Keratinocyte (primary cell): ENCODE measurements around the gene FRMD6.

Experiments used
- EZH2 ChIP-seq: IDR thresholded peaks from one replicate; pipeline ENCODE4 v1.6.1; 2012; ENCODE audit warnings: inconsistent platforms, mild to moderate bottlenecking, low read length, moderate library complexity
- TF ChIP-seq, protein P1 (sequence below), 3 experiments: IDR thresholded peaks in 1 of 3; conservative IDR thresholded peaks in 1 of 3; optimal IDR thresholded peaks in 1 of 3; 2 replicates in 2 of 3; 3 replicates in 1 of 3; pipeline versions ENCODE3 to v1.5.1; 2011; ENCODE audit warnings: low read length in 3 of 3, mild to moderate bottlenecking in 3 of 3, moderate library complexity in 2 of 3, control low read depth in 1 of 3, inconsistent platforms in 1 of 3; ENCODE audit not compliant: insufficient read depth in 2 of 3; ENCODE audit errors: extremely low read depth in 1 of 3

DNA sequence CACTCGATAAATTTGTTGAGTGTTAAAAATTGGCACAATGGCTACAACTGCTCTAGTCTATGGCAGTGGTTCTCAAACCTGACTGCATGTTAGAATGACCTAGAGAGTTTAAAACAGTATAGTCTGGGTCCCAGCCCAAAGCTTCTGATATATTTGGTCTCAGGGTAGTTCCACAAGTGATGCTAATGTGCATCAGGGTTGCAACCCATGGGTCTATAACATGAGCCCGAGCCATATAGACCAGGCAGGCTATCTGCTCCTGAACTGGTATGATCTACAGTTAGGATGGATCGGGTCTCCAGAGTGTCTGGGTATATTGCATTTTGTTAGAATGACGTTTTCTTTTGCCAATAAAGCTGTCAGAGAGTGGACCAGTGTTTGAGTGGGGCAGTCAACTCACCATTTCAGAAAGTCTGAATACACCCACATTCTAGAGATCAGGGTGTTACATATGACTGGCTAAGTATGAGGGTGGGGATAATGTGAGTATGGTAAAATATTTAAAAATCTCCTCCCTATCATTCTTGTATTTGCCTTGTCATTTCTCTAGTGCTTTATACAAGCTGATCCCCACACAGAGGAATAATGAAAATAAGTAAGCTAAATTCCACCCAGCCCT, 80.9 kb downstream of the FRMD6 start:
- TF ChIP-seq, protein P1, sequence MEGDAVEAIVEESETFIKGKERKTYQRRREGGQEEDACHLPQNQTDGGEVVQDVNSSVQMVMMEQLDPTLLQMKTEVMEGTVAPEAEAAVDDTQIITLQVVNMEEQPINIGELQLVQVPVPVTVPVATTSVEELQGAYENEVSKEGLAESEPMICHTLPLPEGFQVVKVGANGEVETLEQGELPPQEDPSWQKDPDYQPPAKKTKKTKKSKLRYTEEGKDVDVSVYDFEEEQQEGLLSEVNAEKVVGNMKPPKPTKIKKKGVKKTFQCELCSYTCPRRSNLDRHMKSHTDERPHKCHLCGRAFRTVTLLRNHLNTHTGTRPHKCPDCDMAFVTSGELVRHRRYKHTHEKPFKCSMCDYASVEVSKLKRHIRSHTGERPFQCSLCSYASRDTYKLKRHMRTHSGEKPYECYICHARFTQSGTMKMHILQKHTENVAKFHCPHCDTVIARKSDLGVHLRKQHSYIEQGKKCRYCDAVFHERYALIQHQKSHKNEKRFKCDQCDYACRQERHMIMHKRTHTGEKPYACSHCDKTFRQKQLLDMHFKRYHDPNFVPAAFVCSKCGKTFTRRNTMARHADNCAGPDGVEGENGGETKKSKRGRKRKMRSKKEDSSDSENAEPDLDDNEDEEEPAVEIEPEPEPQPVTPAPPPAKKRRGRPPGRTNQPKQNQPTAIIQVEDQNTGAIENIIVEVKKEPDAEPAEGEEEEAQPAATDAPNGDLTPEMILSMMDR (optimal IDR thresholded peaks at IDR 0.05 in 1 of 3, IDR thresholded peaks at IDR 0.05 in 1 of 3, conservative IDR thresholded peaks at IDR 0.05 in 1 of 3; ENCODE audit: extremely low read depth in 1 of 3, insufficient read depth in 2 of 3, low read length in 3 of 3), result no peak
- no peak for TF ChIP-seq EZH2
